GM12878 (cell line): ENCODE measurements around the gene SMURF1.

ENCODE experiments used
- BCL11A ChIP-seq: IDR thresholded peaks from 2 replicates; pipeline ENCODE4 v1.6.1; 2011; ENCODE audit warnings: low read depth, low read length
- CTCF ChIP-seq, 3 experiments: IDR thresholded peaks in 2 of 3; conservative IDR thresholded peaks in 1 of 3; 2 replicates each; pipeline ENCODE4 v1.5.1; 2011; ENCODE audit warnings: low read depth in 3 of 3, low read length in 3 of 3, mild to moderate bottlenecking in 3 of 3, control low read depth in 2 of 3, moderate library complexity in 2 of 3, inconsistent platforms in 1 of 3, mixed read lengths in 1 of 3; ENCODE audit not compliant: control insufficient read depth in 2 of 3, insufficient read depth in 1 of 3; ENCODE audit errors: extremely low read depth in 1 of 3
- HDAC6 ChIP-seq: fragments of 200-600 bp; sonication (generic); IDR thresholded peaks from one replicate; pipeline ENCODE4 v1.8.0; 2017; ENCODE audit warnings: antibody characterized with exemption; ENCODE audit not compliant: unreplicated experiment
- NFYA ChIP-seq: IDR thresholded peaks from 2 replicates; pipeline ENCODE4 v1.6.1; 2011; ENCODE audit warnings: low read depth, mild to moderate bottlenecking, low read length, improper control_type of control experiment, borderline replicate concordance
- PAX5 ChIP-seq: IDR thresholded peaks from 2 replicates; pipeline ENCODE4 v1.6.1; 2011; ENCODE audit warnings: low read depth, low read length, borderline replicate concordance
- POLR2AphosphoS5 ChIP-seq: IDR thresholded peaks from 2 replicates; pipeline ENCODE4 v1.6.1; 2011; ENCODE audit warnings: mild to moderate bottlenecking, low read length, inconsistent platforms
- REST ChIP-seq: IDR thresholded peaks from 2 replicates; pipeline ENCODE4 v1.6.1; 2012; ENCODE audit warnings: mild to moderate bottlenecking, low read depth, low read length
- SPI1 ChIP-seq: IDR thresholded peaks from 2 replicates; pipeline ENCODE4 v1.6.1; 2011; ENCODE audit warnings: low read depth, mild to moderate bottlenecking, low read length, moderate library complexity, borderline replicate concordance; ENCODE audit not compliant: insufficient read depth
- ZBTB33 ChIP-seq: fragments of 450-650 bp; IDR thresholded peaks from 2 replicates; pipeline ENCODE4 v1.6.1; 2017; ENCODE audit warnings: mild to moderate bottlenecking

GRCh38 chr7:99190359-99191009 lies 46.6 kb upstream of the SMURF1 start:
- TF ChIP-seq HDAC6 (no peak), CTCF (IDR thresholded peaks at IDR 0.05 in 2 of 3, conservative IDR thresholded peaks at IDR 0.05 in 1 of 3; ENCODE audit: control insufficient read depth in 2 of 3, extremely low read depth in 1 of 3, insufficient read depth in 1 of 3, low read depth in 3 of 3, low read length in 3 of 3) (no peak), PAX5 (no peak), POLR2AphosphoS5 (no peak), BCL11A (no peak), ZBTB33 (no peak), NFYA (no peak), SPI1 (no peak), REST (no peak)
